Ishikawa (cell line): ENCODE measurements around the gene FAM171A1.

Source experiments
- CEBPB ChIP-seq: IDR thresholded peaks from 2 replicates; pipeline ENCODE4 v1.6.1; 2012
- CREB1 ChIP-seq: IDR thresholded peaks from 2 replicates; pipeline ENCODE4 v1.6.1; 2012; ENCODE audit warnings: low read depth
- EGR1 ChIP-seq: IDR thresholded peaks from 2 replicates; pipeline ENCODE4 v1.6.1; 2012
- EP300 ChIP-seq: IDR thresholded peaks from 2 replicates; pipeline ENCODE4 v1.6.1; 2012; ENCODE audit warnings: borderline replicate concordance
- FOXM1 ChIP-seq: IDR thresholded peaks from 2 replicates; pipeline ENCODE4 v1.6.1; 2012; ENCODE audit warnings: low read depth, borderline replicate concordance
- NFIC ChIP-seq: IDR thresholded peaks from 2 replicates; pipeline ENCODE4 v1.6.1; 2012
- RAD21 ChIP-seq: IDR thresholded peaks from 2 replicates; pipeline ENCODE4 v1.6.1; 2012; ENCODE audit warnings: low read depth
- TAF1 ChIP-seq: IDR thresholded peaks from 2 replicates; pipeline ENCODE4 v1.6.1; 2012; ENCODE audit warnings: low read depth, mild to moderate bottlenecking
- TCF12 ChIP-seq: IDR thresholded peaks from 2 replicates; pipeline ENCODE4 v1.6.1; 2012; ENCODE audit warnings: low read depth
- TEAD4 ChIP-seq: IDR thresholded peaks from 2 replicates; pipeline ENCODE4 v1.6.1; 2012
- YY1 ChIP-seq: IDR thresholded peaks from 2 replicates; pipeline ENCODE4 v1.6.1; 2012; ENCODE audit warnings: low read depth
- ZBTB7A ChIP-seq: IDR thresholded peaks from 2 replicates; pipeline ENCODE4 v1.6.1; 2012; ENCODE audit warnings: low read depth
- TF ChIP-seq, protein P1 (sequence below): IDR thresholded peaks from 2 replicates; pipeline ENCODE4 v1.6.1; 2012
- TF ChIP-seq, protein P2 (sequence below): IDR thresholded peaks from 2 replicates; pipeline ENCODE4 v1.6.1; 2012; ENCODE audit warnings: low read depth, mild to moderate bottlenecking
- TF ChIP-seq, protein P3 (sequence below): IDR thresholded peaks from 2 replicates; pipeline ENCODE4 v1.6.1; 2012

FAM171A1 gene

DNA sequence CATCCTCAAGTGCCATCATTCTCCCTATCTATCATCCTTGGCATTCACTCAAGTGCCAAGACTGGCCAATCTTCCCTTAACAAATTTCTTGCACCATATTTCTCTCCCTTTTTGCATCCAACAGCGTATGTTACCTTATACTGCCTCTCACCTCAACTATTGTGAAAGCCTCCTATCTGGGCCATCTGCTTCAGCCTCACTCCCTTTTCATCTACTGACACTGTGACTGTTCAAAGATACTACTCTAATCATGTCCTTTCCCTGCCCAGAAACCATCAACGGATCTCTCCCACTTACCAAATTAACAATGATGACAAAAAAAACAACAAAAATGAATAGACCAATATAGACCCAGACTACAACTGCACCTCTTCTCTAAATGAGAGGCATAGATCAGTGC is 112.0 kb downstream of the FAM171A1 start:
- TF ChIP-seq FOXM1, result no peak
- TF ChIP-seq ZBTB7A, result no peak
- TF ChIP-seq, protein P1, sequence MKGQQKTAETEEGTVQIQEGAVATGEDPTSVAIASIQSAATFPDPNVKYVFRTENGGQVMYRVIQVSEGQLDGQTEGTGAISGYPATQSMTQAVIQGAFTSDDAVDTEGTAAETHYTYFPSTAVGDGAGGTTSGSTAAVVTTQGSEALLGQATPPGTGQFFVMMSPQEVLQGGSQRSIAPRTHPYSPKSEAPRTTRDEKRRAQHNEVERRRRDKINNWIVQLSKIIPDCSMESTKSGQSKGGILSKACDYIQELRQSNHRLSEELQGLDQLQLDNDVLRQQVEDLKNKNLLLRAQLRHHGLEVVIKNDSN, result no peak
- TF ChIP-seq NFIC, result no peak
- no peak for TF ChIP-seq TEAD4

DNA sequence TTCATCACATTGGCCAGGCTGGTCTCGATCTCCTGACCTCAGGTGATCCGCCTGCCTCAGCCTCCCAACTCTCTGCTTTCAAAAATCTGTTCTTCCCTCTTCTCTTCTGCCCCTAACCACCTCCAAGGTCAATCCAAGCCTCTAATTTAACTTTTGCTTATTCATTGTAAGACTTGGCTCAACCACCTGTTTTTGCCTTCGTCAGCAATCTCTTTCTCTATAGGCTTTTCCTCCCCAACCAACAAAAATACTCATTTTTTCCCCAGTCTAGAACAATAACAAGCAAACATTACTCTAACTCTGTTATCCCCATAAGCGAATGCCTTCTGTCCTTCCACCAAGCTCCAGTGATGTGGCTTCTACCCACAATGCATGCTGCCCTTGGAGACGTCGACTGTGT is 112.8 kb downstream of the FAM171A1 start:
- TF ChIP-seq EGR1 (no peak), YY1 (no peak), TEAD4 (no peak), TCF12 (no peak), CEBPB (no peak), CREB1 (no peak), EP300 (no peak), RAD21 (no peak), ZBTB7A (no peak)

DNA sequence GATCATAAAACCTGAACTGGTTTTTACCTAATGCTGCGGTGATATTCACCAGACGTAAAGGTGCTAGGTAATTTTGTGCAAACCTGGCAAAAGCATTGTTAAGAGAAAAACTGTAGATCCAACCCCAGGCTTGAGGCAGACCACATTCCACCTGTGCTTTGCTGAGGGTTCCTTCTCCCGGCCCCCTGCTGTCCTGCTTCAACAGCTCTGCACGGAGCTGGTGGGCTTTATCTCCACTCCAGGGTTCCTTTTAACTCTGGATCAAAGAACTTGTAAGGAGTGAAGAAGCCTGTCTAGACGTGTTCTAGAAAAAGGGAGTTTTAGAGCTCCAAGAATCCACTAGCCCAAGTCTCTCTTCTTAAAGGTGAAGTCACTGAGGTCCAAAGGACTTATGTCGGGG is 115.1 kb downstream of the FAM171A1 start:
- TF ChIP-seq YY1, result no peak

DNA sequence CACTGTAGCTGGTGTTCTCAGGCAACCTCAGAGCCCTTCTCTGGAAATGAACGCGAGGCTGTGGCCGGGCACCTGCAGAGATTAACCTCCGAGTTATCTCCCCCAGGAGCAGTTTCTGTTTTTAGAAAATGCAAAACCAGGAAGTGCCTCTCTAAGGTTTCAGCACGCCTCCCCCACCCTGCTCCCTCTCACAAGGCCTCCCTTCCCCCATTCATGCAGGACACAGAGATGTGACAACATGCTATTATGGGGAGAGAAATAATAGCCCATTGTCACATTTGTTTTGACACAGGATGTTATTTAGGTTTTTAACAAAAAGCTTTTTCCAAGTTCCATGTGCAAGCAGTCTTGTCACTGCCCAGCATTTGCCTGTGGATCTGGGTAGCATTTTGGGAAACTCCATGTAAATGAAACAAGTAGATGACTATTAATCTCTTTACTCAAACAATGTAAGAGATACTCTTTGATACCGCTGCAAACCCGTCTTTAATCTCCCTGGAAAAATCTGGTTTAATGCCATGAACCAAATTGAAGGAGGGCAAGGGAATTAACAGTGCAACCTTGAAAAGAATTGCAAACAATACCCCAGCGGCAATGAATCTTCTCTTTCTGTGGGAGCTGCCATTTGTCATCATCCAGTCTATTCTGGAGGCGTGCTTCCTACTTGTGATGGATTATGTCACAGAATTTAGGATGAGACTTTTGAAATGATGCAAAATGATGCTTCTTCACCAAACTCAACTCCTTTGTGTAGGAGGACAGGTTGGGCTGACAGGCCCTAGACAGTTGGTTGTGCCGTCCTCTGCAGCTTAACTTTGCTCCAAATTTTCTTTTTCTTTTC is 116.1 kb downstream of the FAM171A1 start:
- no peak for TF ChIP-seq TEAD4
- TF ChIP-seq EGR1, result no peak
- TF ChIP-seq, protein P2, sequence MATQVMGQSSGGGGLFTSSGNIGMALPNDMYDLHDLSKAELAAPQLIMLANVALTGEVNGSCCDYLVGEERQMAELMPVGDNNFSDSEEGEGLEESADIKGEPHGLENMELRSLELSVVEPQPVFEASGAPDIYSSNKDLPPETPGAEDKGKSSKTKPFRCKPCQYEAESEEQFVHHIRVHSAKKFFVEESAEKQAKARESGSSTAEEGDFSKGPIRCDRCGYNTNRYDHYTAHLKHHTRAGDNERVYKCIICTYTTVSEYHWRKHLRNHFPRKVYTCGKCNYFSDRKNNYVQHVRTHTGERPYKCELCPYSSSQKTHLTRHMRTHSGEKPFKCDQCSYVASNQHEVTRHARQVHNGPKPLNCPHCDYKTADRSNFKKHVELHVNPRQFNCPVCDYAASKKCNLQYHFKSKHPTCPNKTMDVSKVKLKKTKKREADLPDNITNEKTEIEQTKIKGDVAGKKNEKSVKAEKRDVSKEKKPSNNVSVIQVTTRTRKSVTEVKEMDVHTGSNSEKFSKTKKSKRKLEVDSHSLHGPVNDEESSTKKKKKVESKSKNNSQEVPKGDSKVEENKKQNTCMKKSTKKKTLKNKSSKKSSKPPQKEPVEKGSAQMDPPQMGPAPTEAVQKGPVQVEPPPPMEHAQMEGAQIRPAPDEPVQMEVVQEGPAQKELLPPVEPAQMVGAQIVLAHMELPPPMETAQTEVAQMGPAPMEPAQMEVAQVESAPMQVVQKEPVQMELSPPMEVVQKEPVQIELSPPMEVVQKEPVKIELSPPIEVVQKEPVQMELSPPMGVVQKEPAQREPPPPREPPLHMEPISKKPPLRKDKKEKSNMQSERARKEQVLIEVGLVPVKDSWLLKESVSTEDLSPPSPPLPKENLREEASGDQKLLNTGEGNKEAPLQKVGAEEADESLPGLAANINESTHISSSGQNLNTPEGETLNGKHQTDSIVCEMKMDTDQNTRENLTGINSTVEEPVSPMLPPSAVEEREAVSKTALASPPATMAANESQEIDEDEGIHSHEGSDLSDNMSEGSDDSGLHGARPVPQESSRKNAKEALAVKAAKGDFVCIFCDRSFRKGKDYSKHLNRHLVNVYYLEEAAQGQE, result no peak
- TF ChIP-seq RAD21, result no peak
- no peak for TF ChIP-seq ZBTB7A
- no peak for TF ChIP-seq CREB1
- TF ChIP-seq FOXM1, result no peak
- TF ChIP-seq TAF1, result no peak
- TF ChIP-seq, protein P1, result no peak
- no peak for TF ChIP-seq NFIC
- TF ChIP-seq EP300, result no peak
- no peak for TF ChIP-seq YY1
- no peak for TF ChIP-seq CEBPB
- no peak for TF ChIP-seq TCF12
- TF ChIP-seq, protein P3, sequence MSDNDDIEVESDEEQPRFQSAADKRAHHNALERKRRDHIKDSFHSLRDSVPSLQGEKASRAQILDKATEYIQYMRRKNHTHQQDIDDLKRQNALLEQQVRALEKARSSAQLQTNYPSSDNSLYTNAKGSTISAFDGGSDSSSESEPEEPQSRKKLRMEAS, result no peak

DNA sequence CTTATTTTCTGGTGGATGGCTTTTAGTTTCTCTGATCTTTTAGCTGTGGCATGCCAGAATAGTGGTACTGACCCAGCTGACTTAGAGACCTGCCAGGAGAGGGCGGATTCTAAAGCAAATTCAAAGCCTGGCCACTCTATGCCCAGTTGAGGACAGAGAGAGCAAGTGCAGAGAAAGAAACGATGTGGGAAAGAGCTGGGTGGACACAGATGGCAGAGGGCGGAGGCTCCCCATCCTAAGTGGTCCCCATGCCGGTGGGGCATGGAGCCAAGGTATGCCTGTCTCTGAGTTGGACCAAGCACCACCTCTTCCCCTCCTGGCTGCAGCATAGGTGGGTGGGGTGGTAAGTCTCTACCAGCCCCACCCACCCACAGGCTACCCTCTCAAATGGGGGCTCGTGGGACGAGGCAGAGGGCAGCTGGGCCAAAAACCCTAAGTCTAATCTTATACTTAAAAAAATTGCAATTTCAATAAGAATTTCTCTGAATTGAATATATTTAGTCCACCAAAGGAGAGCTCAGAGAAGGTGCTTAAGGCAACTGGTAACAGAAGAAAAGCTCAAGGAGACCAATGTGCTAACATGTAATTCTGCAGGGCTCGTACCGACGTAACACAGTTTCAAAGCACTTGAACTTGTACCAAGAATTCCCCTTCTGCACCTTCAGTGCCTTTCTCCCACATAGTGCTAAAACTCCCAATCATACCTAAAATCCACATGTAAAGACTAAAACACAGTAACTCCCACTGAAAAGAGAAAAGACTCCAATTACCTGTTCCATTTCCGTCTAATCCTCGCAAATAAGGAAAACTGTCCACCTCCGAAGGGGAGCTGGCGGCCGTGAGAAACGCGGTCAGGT is 116.9 kb downstream of the FAM171A1 start:
- TF ChIP-seq TEAD4 (no peak), RAD21 (no peak), CEBPB (no peak), NFIC (no peak), ZBTB7A (no peak)

DNA sequence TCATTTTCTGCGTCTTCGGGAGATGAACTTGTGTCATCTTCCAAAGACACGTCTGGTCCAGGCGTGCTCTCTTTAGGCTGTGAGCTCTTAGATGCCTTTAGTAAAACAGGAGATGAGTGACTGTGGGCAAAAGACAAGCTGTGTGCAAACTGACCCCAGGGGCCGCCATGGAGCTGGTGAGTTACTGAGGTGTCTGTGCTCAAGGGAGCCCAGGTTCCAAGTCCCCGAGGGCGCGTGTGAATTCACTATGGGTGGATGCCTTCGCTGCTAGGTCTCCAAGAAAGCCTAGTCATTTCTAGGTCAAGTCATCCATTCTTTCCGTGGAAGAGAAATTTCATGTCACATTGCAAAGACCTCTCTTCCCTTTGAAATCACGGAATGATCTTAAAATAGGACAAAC is 118.7 kb downstream of the FAM171A1 start:
- no peak for TF ChIP-seq CREB1
- no peak for TF ChIP-seq TCF12
- TF ChIP-seq TEAD4, result no peak
- TF ChIP-seq CEBPB, result no peak
- no peak for TF ChIP-seq RAD21
- TF ChIP-seq, protein P2, result no peak
- TF ChIP-seq NFIC, result no peak
- no peak for TF ChIP-seq EP300
- no peak for TF ChIP-seq EGR1
- TF ChIP-seq FOXM1, result no peak
- TF ChIP-seq, protein P3, result no peak
